Measurements from ENCODE around the gene RRP8.

The RRP8 gene

DNA sequence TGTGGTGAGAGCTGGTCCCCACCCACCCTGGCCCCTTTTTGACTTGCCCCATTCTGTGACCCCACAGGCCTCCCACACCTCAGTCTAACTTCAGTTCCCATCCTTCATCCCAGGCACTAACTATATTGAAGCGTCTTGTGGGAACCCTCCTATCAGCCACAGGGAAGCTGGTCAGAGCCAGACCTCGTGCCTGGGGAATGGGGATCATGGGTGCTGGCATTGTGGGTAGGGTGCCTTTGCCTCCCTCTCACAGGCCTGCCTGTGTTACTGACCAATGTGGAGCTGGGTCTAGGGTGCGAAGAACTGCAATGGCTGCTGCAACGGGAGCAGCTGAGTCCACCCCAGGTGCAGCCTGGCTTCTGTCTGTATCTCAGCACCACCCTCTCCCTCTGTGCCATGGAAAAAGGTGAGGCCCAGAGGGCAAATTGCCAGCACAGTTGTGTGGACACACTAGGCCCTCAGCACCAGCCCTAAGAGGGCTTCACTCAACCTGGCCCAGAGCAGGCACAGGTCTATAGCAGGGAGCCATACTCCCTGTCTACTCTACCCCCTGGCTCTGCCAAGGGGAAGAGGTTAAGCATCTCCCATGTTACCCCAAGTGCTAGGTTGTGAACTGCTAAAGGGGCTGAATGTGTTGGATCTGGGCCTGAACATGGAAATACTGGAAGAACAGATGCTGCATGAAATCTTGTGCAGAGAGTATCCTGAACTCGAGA, 37.3 kb downstream of the RRP8 start:
- DNase-seq = no peak

DNA sequence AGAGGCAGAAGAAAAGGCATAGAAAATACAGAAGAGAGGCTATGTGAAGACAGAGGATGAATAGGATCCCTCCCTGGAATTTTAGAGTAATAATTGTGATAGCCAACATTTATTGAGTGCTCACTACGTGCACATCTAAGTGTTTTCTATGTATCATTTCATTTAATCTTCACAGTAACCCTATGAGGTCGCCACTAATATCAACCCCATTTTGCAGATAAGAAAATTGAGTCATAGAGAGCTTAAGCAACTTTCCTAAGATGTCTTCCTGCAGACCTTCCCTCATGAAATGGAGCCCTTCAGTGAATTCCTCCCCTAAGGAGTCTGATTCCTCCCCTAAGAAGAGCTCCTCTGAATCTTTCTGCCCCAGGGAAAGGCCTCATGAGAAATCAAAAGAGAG, 38.1 kb downstream of the RRP8 start:
- no peak for DNase-seq

- no peak for DNase-seq
Measured at GRCh38 chr11:6563667-6564066, 39.7 kb downstream of the RRP8 start.

GRCh38 chr11:6563121-6563619, 40.2 kb downstream of the RRP8 start:
- DNase-seq = no peak

DNA sequence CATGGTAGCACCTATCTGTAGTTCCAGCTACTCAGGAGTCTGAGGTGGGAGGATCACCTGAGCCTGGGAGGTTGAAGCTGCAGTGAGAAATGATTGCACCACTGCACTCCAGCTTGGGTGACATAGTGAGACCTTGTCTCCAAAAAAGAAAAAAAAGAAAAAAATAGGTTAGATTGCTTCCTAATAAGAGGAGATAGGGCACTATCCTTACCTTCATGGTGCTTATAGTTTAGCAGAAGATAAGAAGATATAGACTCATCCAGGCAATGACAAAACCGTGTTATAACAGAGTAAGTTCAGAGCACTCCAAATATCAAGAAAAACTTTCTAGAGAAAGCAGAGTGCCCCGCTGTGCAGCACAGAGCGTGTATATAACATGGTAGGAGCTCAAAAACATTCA, 42.1 kb downstream of the RRP8 start:
- DNase-seq = no peak

- no peak for DNase-seq
Measured at GRCh38 chr11:6559369-6559768, 44.0 kb downstream of the RRP8 start.

DNA sequence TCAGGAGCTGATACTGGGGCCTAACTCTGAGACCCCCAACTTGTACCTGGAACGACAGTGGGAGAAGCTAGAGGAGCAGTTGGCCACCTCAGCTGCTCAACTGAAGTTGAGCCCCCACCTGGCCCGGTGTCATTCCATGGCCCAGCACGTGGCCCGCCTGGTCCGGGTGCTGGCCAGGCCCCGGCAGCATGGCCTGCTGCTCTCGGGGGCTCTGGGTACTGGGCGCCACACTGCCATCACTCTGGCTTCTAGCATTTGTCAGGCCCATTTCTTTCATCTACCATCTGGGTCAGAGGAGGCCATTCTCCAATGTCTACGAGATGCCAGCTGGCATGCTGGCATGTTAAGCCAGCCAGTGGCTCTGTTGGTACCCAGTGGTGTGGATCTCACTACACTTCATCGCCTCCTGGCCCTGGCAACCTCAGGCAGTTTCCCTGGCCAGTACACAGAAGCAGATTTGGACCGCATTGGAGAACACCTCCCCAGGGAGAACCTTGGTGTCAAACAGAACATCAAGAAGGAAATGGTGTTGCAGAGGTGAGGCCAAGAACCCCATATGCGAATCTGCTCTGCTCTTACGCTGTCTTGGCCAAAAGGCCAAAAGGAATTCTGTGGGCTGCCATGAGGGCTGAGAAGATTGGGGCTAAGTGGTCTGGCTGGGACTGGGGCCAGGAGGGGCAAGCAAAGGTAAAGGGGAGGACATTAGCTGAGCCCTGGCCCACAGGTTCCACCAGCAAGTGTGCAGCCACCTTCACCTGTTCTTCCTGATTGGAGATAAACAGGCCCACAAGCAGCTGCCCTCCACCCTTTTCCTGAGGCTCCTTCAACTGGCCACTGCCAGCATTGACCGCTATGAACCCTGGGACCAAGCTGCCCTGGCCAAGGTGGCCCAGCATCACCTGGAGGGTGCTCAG, 45.4 kb downstream of the RRP8 start:
- DNase-seq = no peak

DNA sequence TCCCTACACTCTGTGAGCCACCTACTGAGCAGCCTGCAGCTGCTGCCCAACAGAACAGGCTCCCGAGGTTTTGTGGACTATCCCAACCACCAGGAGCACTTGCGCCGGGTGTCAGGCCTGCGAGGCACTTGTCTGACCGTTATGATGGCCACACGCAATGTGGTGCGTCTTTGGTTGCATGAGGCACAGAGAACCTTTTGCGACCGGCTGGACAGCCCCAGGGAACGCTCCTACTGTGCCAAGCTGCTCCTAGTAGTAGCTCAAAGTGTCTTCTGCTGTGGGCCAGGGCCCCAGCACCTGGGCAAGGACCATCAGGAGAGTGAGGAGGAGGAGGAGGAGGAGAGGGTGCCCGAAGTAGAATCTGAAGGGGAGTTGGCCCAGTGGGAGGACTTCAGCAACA, 46.4 kb downstream of the RRP8 start:
- no peak for DNase-seq

GRCh38 chr11:6556139-6556949, 47.1 kb downstream of the RRP8 start:
- DNase-seq = no peak

DNA sequence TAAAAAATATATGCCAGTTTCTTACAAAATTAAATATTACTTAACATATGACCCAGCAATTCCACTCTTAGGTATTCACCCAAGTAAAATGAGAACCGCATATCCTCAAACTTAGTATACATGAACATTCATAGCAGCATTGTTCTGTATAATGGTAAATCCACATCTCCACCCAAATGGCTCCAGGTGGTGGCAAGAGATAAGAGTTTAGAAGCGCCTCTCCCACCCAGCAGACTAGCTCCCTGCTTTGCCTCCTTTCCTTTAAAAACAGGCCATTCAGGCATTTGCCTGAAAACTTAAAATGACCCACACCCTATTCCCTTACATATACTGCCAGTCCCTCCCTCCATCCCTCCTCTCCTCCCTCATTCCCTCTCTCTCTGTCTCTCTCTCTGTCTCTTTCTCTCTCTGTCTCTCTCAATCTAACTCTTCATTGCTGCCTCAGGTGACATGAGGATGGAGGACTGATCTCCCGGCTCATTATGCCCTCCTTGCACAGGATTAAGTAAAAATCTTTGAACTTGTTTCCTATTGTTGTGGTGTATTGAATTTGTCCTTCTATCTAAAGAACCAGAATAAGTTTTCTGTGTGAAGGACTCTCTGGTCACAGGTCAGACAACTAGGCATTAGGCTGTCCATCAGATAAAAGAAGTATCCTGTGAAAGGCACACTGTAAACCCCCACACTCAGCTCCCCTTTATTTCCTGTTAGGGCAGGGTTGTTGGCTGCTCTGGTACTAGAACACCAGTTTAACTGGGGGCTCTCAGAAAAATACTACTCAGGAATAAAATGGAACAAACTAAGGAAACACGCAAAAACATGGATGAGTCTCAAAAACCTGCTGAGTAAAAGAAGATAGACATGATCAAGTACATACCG, 48.3 kb downstream of the RRP8 start:
- no peak for DNase-seq

DNA sequence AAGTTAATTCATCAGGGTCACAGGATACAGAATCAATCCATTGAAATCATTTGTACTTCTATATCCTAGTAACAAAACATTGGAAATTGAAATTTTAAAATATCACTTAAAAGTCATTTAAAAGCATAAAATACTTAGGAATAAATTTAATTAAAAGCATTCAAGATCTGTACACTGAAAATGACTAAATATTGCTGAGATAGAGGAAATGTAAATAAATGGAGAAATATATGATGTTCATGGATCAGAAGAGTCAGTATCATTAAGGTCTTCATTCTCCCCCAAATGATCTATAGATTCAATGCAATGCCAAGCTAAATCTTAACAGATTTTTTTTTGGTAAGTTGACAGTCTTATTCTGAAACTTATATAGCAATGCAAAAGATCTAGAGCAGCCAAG, 49.8 kb downstream of the RRP8 start:
- no peak for DNase-seq

GRCh38 chr11:6548641-6549040, 54.8 kb downstream of the RRP8 start:
- no peak for DNase-seq

DNA sequence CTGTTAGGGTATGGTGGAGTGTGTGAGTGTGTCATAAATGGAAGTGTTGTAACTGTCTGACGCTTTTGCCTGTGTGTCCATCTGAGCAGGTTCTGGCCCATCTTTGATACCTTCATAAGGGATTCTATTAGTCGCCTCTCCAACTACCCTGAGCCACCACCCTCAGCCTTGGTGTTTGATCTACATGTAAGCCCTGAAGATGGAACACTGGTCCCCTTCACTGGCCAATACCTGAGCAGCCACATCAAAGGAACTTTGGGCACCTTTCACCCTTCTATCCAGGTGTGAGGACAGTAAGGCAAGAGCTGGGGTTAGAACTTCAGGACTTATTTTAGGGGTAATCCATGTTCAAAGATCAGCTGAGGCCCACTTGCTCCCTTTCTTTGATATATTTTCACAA, 55.3 kb downstream of the RRP8 start:
- no peak for DNase-seq

GRCh38 chr11:6547177-6547576, 56.2 kb downstream of the RRP8 start:
- no peak for DNase-seq

DNA sequence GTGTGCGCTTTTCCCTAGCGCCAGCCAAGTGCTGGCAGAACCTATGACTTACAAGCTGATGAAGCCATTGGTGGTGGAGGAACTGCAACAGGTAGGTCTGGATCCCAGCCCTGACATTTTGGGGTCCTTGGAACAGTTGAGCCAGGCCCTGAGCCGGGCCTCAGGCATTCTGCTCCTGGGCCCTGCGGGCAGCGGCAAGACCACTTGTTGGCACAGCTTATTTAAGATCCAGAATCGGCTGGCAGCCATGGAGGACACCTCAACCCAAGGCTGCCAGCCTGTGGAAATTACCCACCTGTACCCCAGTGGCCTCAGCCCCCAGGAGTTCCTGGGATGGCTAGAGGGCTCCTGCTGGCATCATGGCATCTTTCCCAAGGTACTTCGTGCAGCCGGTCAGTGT, 56.7 kb downstream of the RRP8 start:
- no peak for DNase-seq

DNA sequence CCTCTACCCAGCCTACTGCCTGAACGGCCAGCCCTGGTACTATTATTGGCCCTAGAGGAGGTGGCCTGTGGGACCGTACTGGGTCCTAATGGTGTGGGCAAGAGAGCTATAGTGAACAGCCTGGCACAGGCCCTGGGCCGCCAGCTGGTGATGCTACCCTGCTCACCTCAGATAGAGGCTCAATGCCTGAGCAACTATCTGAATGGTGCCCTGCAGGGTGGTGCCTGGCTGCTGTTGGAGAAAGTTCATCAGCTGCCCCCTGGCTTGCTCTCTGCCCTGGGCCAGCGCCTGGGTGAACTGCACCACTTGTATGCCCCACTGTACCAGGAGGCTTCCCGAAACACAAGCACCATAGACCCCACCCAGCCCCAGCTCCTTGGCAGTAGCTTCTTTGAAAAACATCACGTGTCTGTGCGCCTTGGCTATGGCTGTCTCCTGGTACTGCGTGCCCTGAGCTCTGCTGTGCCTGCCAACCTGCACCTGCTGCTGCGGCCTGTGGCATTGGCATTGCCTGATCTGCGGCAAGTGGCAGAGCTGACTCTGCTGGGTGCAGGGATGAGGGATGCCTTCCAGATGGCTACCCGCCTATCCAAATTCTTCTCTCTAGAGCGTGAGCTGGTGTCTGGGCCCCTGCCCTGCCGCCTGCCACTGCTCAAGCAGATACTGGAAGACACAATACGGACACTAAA, 57.4 kb downstream of the RRP8 start:
- DNase-seq = no peak

All from suppressor macrophage treated with lipopolysaccharide for 4 hours (primary cell).